ENCODE measurements around the gene CACNA2D3.
"Not testable (repeated sequence)": the region's sequence is repeated elsewhere in the genome, so short reads cannot be mapped to it uniquely, and the experiment has no call there.

Gene CACNA2D3

GRCh38 chr3:55105647-55106046, 983.3 kb downstream of the CACNA2D3 start:
- DNase-seq (ENCODE audit: low spot score), result no peak
- no peak for TF ChIP-seq CTCF (IDR thresholded peaks at IDR 0.05; ENCODE audit: extremely low read depth, missing control alignments)

- TF ChIP-seq CTCF (IDR thresholded peaks at IDR 0.05; ENCODE audit: extremely low read depth, missing control alignments), result no peak
- no peak for DNase-seq (ENCODE audit: low spot score)
These were observed 984.8 kb downstream of the CACNA2D3 start for GRCh38 chr3:55107187-55107586.

GRCh38 chr3:55111906-55112305, 989.6 kb downstream of the CACNA2D3 start:
- not testable (repeated sequence) for DNase-seq (ENCODE audit: low spot score)

- TF ChIP-seq CTCF (IDR thresholded peaks at IDR 0.05; ENCODE audit: extremely low read depth, missing control alignments), result no peak
- DNase-seq (ENCODE audit: low spot score), result no peak
These were observed 996.1 kb downstream of the CACNA2D3 start for GRCh38 chr3:55118451-55118850.

GRCh38 chr3:55119268-55119667, 996.9 kb downstream of the CACNA2D3 start:
- no peak for DNase-seq (ENCODE audit: low spot score)
- TF ChIP-seq CTCF (IDR thresholded peaks at IDR 0.05; ENCODE audit: extremely low read depth, missing control alignments), result no peak

GRCh38 chr3:55122312-55122711, 1000.0 kb downstream of the CACNA2D3 start:
- TF ChIP-seq CTCF (IDR thresholded peaks at IDR 0.05; ENCODE audit: extremely low read depth, missing control alignments), result no peak
- DNase-seq (ENCODE audit: low spot score), result no peak
